GM19455 (cell line): ENCODE data around the gene KIAA0319L.

ENCODE experiments used
- ATAC-seq: cut with Tn5 transposase; IDR thresholded peaks from one replicate; pipeline ENCODE4 v1.9.1; 2021; ENCODE audit not compliant: unreplicated experiment

The KIAA0319L gene

GRCh38 chr1:35394386-35394785 lies 162.8 kb downstream of the KIAA0319L start:
- ATAC-seq: no peak

- ATAC-seq: no peak
These were observed 166.4 kb downstream of the KIAA0319L start for GRCh38 chr1:35390600-35391494.

- no peak for ATAC-seq
These were observed 170.2 kb downstream of the KIAA0319L start for GRCh38 chr1:35386959-35387358.

- no peak for ATAC-seq
These were observed 170.9 kb downstream of the KIAA0319L start for GRCh38 chr1:35386290-35386689.
